Rectal smooth muscle tissue (tissue), 1 donor: ENCODE results near the gene TMEM88.

Experiments
- H3K27ac ChIP-seq: one replicate; pipeline ENCODE4 v1.7.0; 2013; ENCODE audit warnings: low read depth, low read length, inconsistent platforms
- H3K27me3 ChIP-seq: one replicate; pipeline ENCODE4 v1.7.0; 2013; ENCODE audit warnings: low read length; ENCODE audit not compliant: control insufficient read depth, insufficient read depth
- H3K36me3 ChIP-seq: one replicate; pipeline ENCODE4 v1.7.0; 2013; ENCODE audit warnings: low read length; ENCODE audit not compliant: control insufficient read depth, insufficient read depth
- H3K4me1 ChIP-seq: one replicate; pipeline ENCODE4 v1.7.0; 2013; ENCODE audit warnings: low read length; ENCODE audit not compliant: control insufficient read depth, insufficient read depth
- H3K4me3 ChIP-seq: one replicate; pipeline ENCODE4 v1.7.0; 2013; ENCODE audit warnings: low read length
- H3K9ac ChIP-seq: one replicate; pipeline ENCODE4 v1.7.0; 2013; ENCODE audit warnings: low read length

The TMEM88 gene

GRCh38 chr17:7849130-7849750 lies 5.6 kb upstream of the TMEM88 start:
- Histone ChIP-seq H3K27ac (no peak overlapping the region), H3K27me3 (no peaks in the 10 kb centered on the region), H3K4me3 (no peak overlapping the region), H3K4me1 (peaks cover 8% of the 10 kb centered on the region), H3K36me3 (peaks cover 33% of the 10 kb centered on the region), H3K9ac (no peak overlapping the region)

- H3K27me3 ChIP-seq = no peaks in the 10 kb centered on the region
- H3K27ac ChIP-seq = no peak overlapping the region
- H3K36me3 ChIP-seq = peaks cover 33% of the 10 kb centered on the region
- H3K9ac ChIP-seq = no peak overlapping the region
- H3K4me3 ChIP-seq = no peak overlapping the region
- H3K4me1 ChIP-seq = peaks cover 8% of the 10 kb centered on the region
Measured at GRCh38 chr17:7849751-7850504, 4.9 kb upstream of the TMEM88 start.

GRCh38 chr17:7850701-7851437 lies 4.0 kb upstream of the TMEM88 start:
- no peak overlapping the region for H3K9ac ChIP-seq
- H3K27me3 ChIP-seq = no peaks in the 10 kb centered on the region
- no peaks in the 10 kb centered on the region for H3K4me1 ChIP-seq
- H3K36me3 ChIP-seq = peaks cover 33% of the 10 kb centered on the region
- no peak overlapping the region for H3K27ac ChIP-seq
- H3K4me3 ChIP-seq = peak overlapping the region; percentile 22

GRCh38 chr17:7851438-7852261 lies 3.2 kb upstream of the TMEM88 start:
- H3K9ac ChIP-seq = no peak overlapping the region
- peak overlapping the region; percentile 8 for H3K27ac ChIP-seq

GRCh38 chr17:7852262-7852670 lies 2.6 kb upstream of the TMEM88 start:
- Histone ChIP-seq H3K9ac (no peak overlapping the region), H3K4me3 (no peak overlapping the region), H3K4me1 (peaks cover 8% of the 10 kb centered on the region), H3K27me3 (no peaks in the 10 kb centered on the region), H3K36me3 (peaks cover 21% of the 10 kb centered on the region), H3K27ac (no peak overlapping the region)

More at GRCh38 chr17:7851438-7852261, 3.2 kb upstream of the TMEM88 start:
- Histone ChIP-seq H3K4me1 (peaks cover 8% of the 10 kb centered on the region), H3K4me3 (peak overlapping the region; percentile 22), H3K27me3 (no peaks in the 10 kb centered on the region), H3K36me3 (peaks cover 26% of the 10 kb centered on the region)

GRCh38 chr17:7852919-7853690 lies 1.8 kb upstream of the TMEM88 start:
- peaks cover 21% of the 10 kb centered on the region for H3K36me3 ChIP-seq
- peaks cover 8% of the 10 kb centered on the region for H3K4me1 ChIP-seq
- no peaks in the 10 kb centered on the region for H3K27me3 ChIP-seq
- no peak overlapping the region for H3K9ac ChIP-seq
- no peak overlapping the region for H3K4me3 ChIP-seq
- no peak overlapping the region for H3K27ac ChIP-seq

GRCh38 chr17:7853691-7854038 lies 1.2 kb upstream of the TMEM88 start:
- Histone ChIP-seq H3K27me3 (no peaks in the 10 kb centered on the region), H3K9ac (no peak overlapping the region), H3K36me3 (peaks cover 21% of the 10 kb centered on the region), H3K4me1 (peaks cover 10% of the 10 kb centered on the region), H3K4me3 (no peak overlapping the region), H3K27ac (no peak overlapping the region)

- Histone ChIP-seq H3K27ac (no peak overlapping the region), H3K4me1 (peaks cover 15% of the 10 kb centered on the region), H3K27me3 (no peaks in the 10 kb centered on the region), H3K36me3 (peaks cover 20% of the 10 kb centered on the region), H3K4me3 (no peak overlapping the region), H3K9ac (no peak overlapping the region)
Measured at GRCh38 chr17:7854078-7854777, 638 bp upstream of the TMEM88 start.

GRCh38 chr17:7855660-7856010 lies 769 bp downstream of the TMEM88 start:
- H3K27me3 ChIP-seq = no peaks in the 10 kb centered on the region
- peaks cover 11% of the 10 kb centered on the region for H3K36me3 ChIP-seq
- no peak overlapping the region for H3K9ac ChIP-seq
- peaks cover 15% of the 10 kb centered on the region for H3K4me1 ChIP-seq
- H3K4me3 ChIP-seq = peak overlapping the region; percentile 94
- H3K27ac ChIP-seq = peak overlapping the region; percentile 3

- peaks cover 15% of the 10 kb centered on the region for H3K4me1 ChIP-seq
- H3K9ac ChIP-seq = peak overlapping the region; percentile 35
- H3K36me3 ChIP-seq = peaks cover 7% of the 10 kb centered on the region
- no peaks in the 10 kb centered on the region for H3K27me3 ChIP-seq
- H3K27ac ChIP-seq = peak overlapping the region; percentile 92
- peak overlapping the region; percentile 94 for H3K4me3 ChIP-seq
Measured at GRCh38 chr17:7856011-7856810, 1.3 kb downstream of the TMEM88 start.
